CD14-positive monocyte (primary cell): Measurements from ENCODE around the gene ZCWPW1. TPM values are rescaled to one million over a fixed set of nuclear protein-coding genes. Genes with fewer than 3 reads are reported as not detected.

ENCODE experiments used
- DNase-seq, 3 donors: peaks; one replicate each; pipeline ENCODE4 v3.0.0-alpha.2; 2011 to 2022
- H2AFZ ChIP-seq: 2 replicates; pipeline ENCODE4 v1.6.0; 2012; ENCODE audit warnings: mild to moderate bottlenecking, low read depth, low read length, inconsistent platforms; ENCODE audit not compliant: insufficient read depth, poor library complexity, severe bottlenecking
- H3K27ac ChIP-seq, 2 donors: 1 replicate in 1 of 2; 2 replicates in 1 of 2; pipeline ENCODE4 v1.5.1; 2012 to 2013; ENCODE audit warnings: low read length in 2 of 2, control low read depth in 1 of 2, inconsistent platforms in 1 of 2, low read depth in 1 of 2, mild to moderate bottlenecking in 1 of 2
- H3K27me3 ChIP-seq, 2 donors: one replicate each; pipeline versions ENCODE4 v1.6.0 to v1.6.1; 2011 to 2013; ENCODE audit warnings: low read length in 2 of 2; ENCODE audit not compliant: control insufficient read depth in 2 of 2, insufficient read depth in 2 of 2
- H3K36me3 ChIP-seq, 2 donors: replicated peaks in 1 of 2; 1 replicate in 1 of 2; 2 replicates in 1 of 2; pipeline versions ENCODE4 v1.5.1 to v1.6.1; 2012 to 2013; ENCODE audit warnings: low read length in 2 of 2, control low read depth in 1 of 2, inconsistent platforms in 1 of 2, mild to moderate bottlenecking in 1 of 2; ENCODE audit not compliant: insufficient read depth in 2 of 2, control insufficient read depth in 1 of 2
- H3K4me1 ChIP-seq, 2 donors: 1 replicate in 1 of 2; 2 replicates in 1 of 2; pipeline versions ENCODE4 v1.5.1 to v1.6.1; 2012 to 2013; ENCODE audit warnings: low read length in 2 of 2, control low read depth in 1 of 2, inconsistent platforms in 1 of 2, mild to moderate bottlenecking in 1 of 2, moderate library complexity in 1 of 2; ENCODE audit not compliant: insufficient read depth in 2 of 2, control insufficient read depth in 1 of 2
- H3K4me2 ChIP-seq: replicated peaks from 2 replicates; pipeline ENCODE3; 2012; ENCODE audit warnings: low read length, moderate library complexity, mild to moderate bottlenecking; ENCODE audit not compliant: poor library complexity, severe bottlenecking; ENCODE audit errors: extremely low read depth
- H3K4me3 ChIP-seq, 3 experiments: fragments of 200-600 bp in 1 of 3; sonication (generic) in 1 of 3; replicated peaks in 1 of 3; 1 replicate in 2 of 3; 2 replicates in 1 of 3; pipeline ENCODE4 v1.5.1; 2011 to 2013; ENCODE audit warnings: low read length in 3 of 3, mild to moderate bottlenecking in 3 of 3, control low read depth in 2 of 3, low read depth in 2 of 3, inconsistent platforms in 1 of 3, moderate library complexity in 1 of 3
- H3K79me2 ChIP-seq: 2 replicates; pipeline ENCODE4 v1.6.0; 2012; ENCODE audit warnings: mild to moderate bottlenecking, control low read depth, inconsistent platforms, low read length, moderate library complexity; ENCODE audit not compliant: insufficient read depth
- H3K9ac ChIP-seq: 2 replicates; pipeline ENCODE4 v1.6.0; 2017; ENCODE audit warnings: low read length, mild to moderate bottlenecking; ENCODE audit not compliant: insufficient read depth, poor library complexity, severe bottlenecking
- H3K9me3 ChIP-seq, 2 donors: replicated peaks in 1 of 2; 1 replicate in 1 of 2; 2 replicates in 1 of 2; pipeline versions ENCODE4 v1.5.1 to v1.6.1; 2012 to 2013; ENCODE audit warnings: low read length in 2 of 2, control low read depth in 1 of 2; ENCODE audit not compliant: control insufficient read depth in 1 of 2, insufficient read depth in 1 of 2
- H4K20me1 ChIP-seq: 2 replicates; pipeline ENCODE4 v1.6.0; 2012; ENCODE audit warnings: mild to moderate bottlenecking, low read length, control low read depth, moderate library complexity; ENCODE audit not compliant: insufficient read depth
- H3K27ac Mint-ChIP-seq, 7 donors: one replicate each; pipeline ENCODE4 v1.8.0; 2020; ENCODE audit warnings: mild to moderate bottlenecking in 7 of 7, mixed read lengths in 7 of 7, moderate library complexity in 6 of 7, inconsistent platforms in 2 of 7
- H3K27me3 Mint-ChIP-seq, 3 donors: one replicate each; pipeline ENCODE4 v1.8.0; 2021 to 2022; ENCODE audit warnings: low read depth in 3 of 3, mild to moderate bottlenecking in 3 of 3, mixed read lengths in 3 of 3, moderate library complexity in 3 of 3, inconsistent platforms in 1 of 3
- H3K36me3 Mint-ChIP-seq, 2 donors: one replicate each; pipeline ENCODE4 v1.8.0; 2020; ENCODE audit warnings: mixed read lengths in 2 of 2, inconsistent platforms in 1 of 2, mild to moderate bottlenecking in 1 of 2
- H3K4me1 Mint-ChIP-seq: one replicate; pipeline ENCODE4 v1.8.0; 2020; ENCODE audit warnings: mild to moderate bottlenecking, mixed read lengths
- H3K4me3 Mint-ChIP-seq, 2 donors: one replicate each; pipeline ENCODE4 v1.8.0; 2020; ENCODE audit warnings: mild to moderate bottlenecking in 2 of 2, mixed read lengths in 2 of 2, moderate library complexity in 1 of 2
- H3K9me3 Mint-ChIP-seq, 7 donors: one replicate each; pipeline ENCODE4 v1.8.0; 2020 to 2022; ENCODE audit warnings: mixed read lengths in 7 of 7, mild to moderate bottlenecking in 6 of 7, moderate library complexity in 6 of 7, inconsistent platforms in 2 of 7
- WGBS: methylation state at CpG from one replicate; pipeline ENCODE4 v1.1.5; 2013; ENCODE audit warnings: missing lambda C conversion rate; ENCODE audit not compliant: insufficient coverage; 5-methylcytosine and 5-hydroxymethylcytosine counted together
- intact Hi-C, 2 donors: fragments of 100-400 bp; cut with micrococcal nuclease; formaldehyde crosslinking; loops; one replicate each; pipeline versions ENCODE4 v1.15.0 to v1.15.1; 2023
- polyA plus RNA-seq, 3 donors: library from polyadenylated mRNA; depleted of rRNA in 1 of 3; unstranded in 2 of 3; stranded (reverse) in 1 of 3; fragments of 300-500 nt in 2 of 3; fragments of >200 nt in 1 of 3; fragmentation: Illumina TruSeq in 2 of 3; gene quantifications; 1 replicate in 2 of 3; 2 replicates in 1 of 3; pipeline ENCODE4 v1.2.3, GENCODE V29; 2012 to 2021
- TF ChIP-seq, protein P1 (sequence below): fragments of 200-600 bp; IDR thresholded peaks from one replicate; pipeline ENCODE4 v1.8.0; 2022; ENCODE audit warnings: antibody characterized with exemption, mild to moderate bottlenecking

Gene ZCWPW1
- polyA plus RNA-seq, 3 donors = 0.60 to 1.9 (median 1.2) TPM

DNA sequence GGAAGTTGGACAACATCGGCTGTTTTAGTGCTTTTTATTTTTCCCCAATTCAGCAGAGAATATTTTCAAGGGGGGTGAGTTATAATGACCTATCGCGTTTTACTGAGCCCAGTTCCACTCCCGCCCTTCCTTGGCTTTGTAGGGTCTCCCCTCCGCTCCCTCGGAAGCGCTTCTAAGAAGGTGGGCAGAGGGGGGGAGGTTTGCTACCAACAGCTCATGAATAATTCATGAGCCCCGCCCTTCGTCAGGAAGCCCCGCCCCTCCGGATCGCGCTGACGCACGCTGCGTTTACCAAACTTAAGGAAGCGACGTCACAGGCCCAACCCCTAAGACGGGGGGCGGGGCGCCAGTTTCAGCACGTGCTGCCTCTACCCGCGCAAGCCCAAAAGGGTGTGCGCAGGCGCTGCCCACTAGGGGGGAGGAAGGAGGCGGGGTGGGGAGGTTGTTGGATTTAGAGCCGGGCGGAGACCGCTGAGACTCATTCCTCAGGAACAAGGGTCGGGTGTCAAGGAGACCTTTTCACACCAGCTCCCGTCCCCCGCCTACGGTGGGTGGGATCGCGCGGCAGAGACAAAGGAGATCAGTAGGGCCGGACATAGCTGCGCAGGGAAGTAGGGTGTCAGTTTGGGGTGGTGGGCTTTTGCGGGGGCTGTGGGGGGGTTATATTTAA, 599 bp upstream of the ZCWPW1 start:
- peaks cover 1 to 6% (median 1%) of the 10 kb centered on the region in 3 donors for H3K27me3 Mint-ChIP-seq
- H3K9me3 ChIP-seq = no peaks in the 10 kb centered on the region
- H3K4me1 Mint-ChIP-seq = peaks cover 31% of the 10 kb centered on the region
- peaks cover 24 to 29% of the 10 kb centered on the region in 2 donors for H3K36me3 Mint-ChIP-seq
- no peaks in the 10 kb centered on the region for H3K27me3 ChIP-seq
- intact Hi-C loops = loop anchor here in 1 of 2 donors (2.0 kb wide), 1 partner anchor 16 kb away; no protein-coding TSS in a partner anchor
- peaks cover 0 to 2% (median 0%) of the 10 kb centered on the region in 7 donors for H3K9me3 Mint-ChIP-seq
- peak overlapping the region; percentile 99 to 100 (median 100) for H3K27ac Mint-ChIP-seq
- peaks cover 6% of the 10 kb centered on the region for H4K20me1 ChIP-seq
- H3K4me1 ChIP-seq = peaks cover 23 to 34% of the 10 kb centered on the region in 2 donors
- peak overlapping the region; percentile 96 to 99 for H3K4me3 Mint-ChIP-seq
- H2AFZ ChIP-seq = peak overlapping the region; percentile 48
- H3K4me3 ChIP-seq = peak overlapping the region; percentile 77 to 93 (median 80)
- peak overlapping the region; percentile 87 for H3K9ac ChIP-seq
- DNase-seq = peak; percentile 99 to 100 (median 100)
- WGBS = under 1% methylated on average over 29 of the region's 40 CpGs
- H3K36me3 ChIP-seq = peaks cover 17 to 18% of the 10 kb centered on the region in 2 donors
- H3K4me2 ChIP-seq = peak overlapping the region; percentile 86
- peak overlapping the region; percentile 99 to 100 for H3K27ac ChIP-seq
- peaks cover 47% of the 10 kb centered on the region for H3K79me2 ChIP-seq
- TF ChIP-seq, protein P1, sequence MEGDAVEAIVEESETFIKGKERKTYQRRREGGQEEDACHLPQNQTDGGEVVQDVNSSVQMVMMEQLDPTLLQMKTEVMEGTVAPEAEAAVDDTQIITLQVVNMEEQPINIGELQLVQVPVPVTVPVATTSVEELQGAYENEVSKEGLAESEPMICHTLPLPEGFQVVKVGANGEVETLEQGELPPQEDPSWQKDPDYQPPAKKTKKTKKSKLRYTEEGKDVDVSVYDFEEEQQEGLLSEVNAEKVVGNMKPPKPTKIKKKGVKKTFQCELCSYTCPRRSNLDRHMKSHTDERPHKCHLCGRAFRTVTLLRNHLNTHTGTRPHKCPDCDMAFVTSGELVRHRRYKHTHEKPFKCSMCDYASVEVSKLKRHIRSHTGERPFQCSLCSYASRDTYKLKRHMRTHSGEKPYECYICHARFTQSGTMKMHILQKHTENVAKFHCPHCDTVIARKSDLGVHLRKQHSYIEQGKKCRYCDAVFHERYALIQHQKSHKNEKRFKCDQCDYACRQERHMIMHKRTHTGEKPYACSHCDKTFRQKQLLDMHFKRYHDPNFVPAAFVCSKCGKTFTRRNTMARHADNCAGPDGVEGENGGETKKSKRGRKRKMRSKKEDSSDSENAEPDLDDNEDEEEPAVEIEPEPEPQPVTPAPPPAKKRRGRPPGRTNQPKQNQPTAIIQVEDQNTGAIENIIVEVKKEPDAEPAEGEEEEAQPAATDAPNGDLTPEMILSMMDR = no peak

DNA sequence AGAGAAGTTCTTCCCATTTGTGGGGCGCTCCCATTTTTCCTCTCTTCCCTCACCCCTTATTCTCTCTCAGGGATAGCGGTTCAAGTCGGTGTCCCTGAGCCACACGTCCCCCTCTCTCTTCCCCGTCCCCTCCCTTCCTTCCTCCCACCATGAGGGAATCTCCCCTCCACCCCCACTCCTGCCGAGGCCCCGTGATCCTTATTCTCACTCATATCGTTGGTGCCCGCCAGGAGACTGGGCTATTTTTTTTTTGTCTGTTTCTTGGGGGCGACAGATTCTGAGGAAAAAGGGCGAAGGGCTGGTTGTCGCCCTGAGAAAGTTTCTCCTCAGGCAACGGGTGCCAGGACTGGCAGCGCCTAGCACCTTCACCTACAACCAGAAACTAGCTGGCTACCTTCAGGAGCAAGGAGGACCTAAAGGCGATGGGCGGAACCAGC, 723 bp downstream of the ZCWPW1 start:
- H3K4me3 ChIP-seq = peak overlapping the region in 2 of 3 experiments; percentile 77 to 93
- peaks cover 8 to 12% of the 10 kb centered on the region in 2 donors for H3K36me3 ChIP-seq
- no peaks in the 10 kb centered on the region for H3K27me3 ChIP-seq
- peak overlapping the region; percentile 48 for H2AFZ ChIP-seq
- no peak for DNase-seq
- H3K4me2 ChIP-seq = peak overlapping the region; percentile 86
- peaks cover 33% of the 10 kb centered on the region for H3K79me2 ChIP-seq
- H3K9ac ChIP-seq = no peak overlapping the region
- intact Hi-C loops = loop anchor here in 1 of 2 donors (2.0 kb wide), 1 partner anchor 17 kb away; no protein-coding TSS in a partner anchor
- Mint-ChIP-seq H3K4me3 (peak overlapping the region in 1 of 2 donors; percentile 96), H3K9me3 (peaks cover 0 to 2% (median 0%) of the 10 kb centered on the region in 7 donors), H3K36me3 (peaks cover 21 to 28% of the 10 kb centered on the region in 2 donors), H3K27ac (peak overlapping the region; percentile 99 to 100 (median 100)), H3K4me1 (peaks cover 28% of the 10 kb centered on the region), H3K27me3 (peaks cover 1 to 6% (median 1%) of the 10 kb centered on the region in 3 donors)
- TF ChIP-seq, protein P1 = no peak
- WGBS = 44% methylated on average over 8 of the region's 16 CpGs
- H3K9me3 ChIP-seq = no peaks in the 10 kb centered on the region
- H4K20me1 ChIP-seq = peaks cover 6% of the 10 kb centered on the region
- H3K4me1 ChIP-seq = peaks cover 23 to 31% of the 10 kb centered on the region in 2 donors
- H3K27ac ChIP-seq = peak overlapping the region; percentile 33 to 100
